ENCODE results near the gene SLC47A1.

GRCh38 chr17:19551165-19551564 is 17.5 kb downstream of the SLC47A1 start:
- TF ChIP-seq CTCF (IDR thresholded peaks at IDR 0.05) (no peak), POLR2A (IDR thresholded peaks at IDR 0.05) (no peak)
